Measurements from ENCODE around the gene DUSP2.

DUSP2 gene

GRCh38 chr2:96108541-96109360 lies 36.5 kb downstream of the DUSP2 start:
- TF ChIP-seq POLR2AphosphoS5 (IDR thresholded peaks at IDR 0.05; ENCODE audit: low read depth, low read length) (no peak), SIN3A (IDR thresholded peaks at IDR 0.05; ENCODE audit: borderline replicate concordance, insufficient read depth, low read length) (no peak), REST (IDR thresholded peaks at IDR 0.05; ENCODE audit: insufficient read depth in 1 of 2, low read depth in 2 of 2, low read length in 2 of 2) (no peak), FOXP2 (optimal IDR thresholded peaks at IDR 0.05; ENCODE audit: borderline replicate concordance, extremely low read depth, extremely low read length, insufficient read depth) (peak; percentile 59)

GRCh38 chr2:96108151-96108540 lies 37.1 kb downstream of the DUSP2 start:
- TF ChIP-seq POLR2AphosphoS5 (IDR thresholded peaks at IDR 0.05; ENCODE audit: low read depth, low read length): no peak
- no peak for TF ChIP-seq SIN3A (IDR thresholded peaks at IDR 0.05; ENCODE audit: borderline replicate concordance, insufficient read depth, low read length)

- no peak for TF ChIP-seq SIN3A (IDR thresholded peaks at IDR 0.05; ENCODE audit: borderline replicate concordance, insufficient read depth, low read length)
- no peak for TF ChIP-seq POLR2AphosphoS5 (IDR thresholded peaks at IDR 0.05; ENCODE audit: low read depth, low read length)
- no peak for TF ChIP-seq REST (IDR thresholded peaks at IDR 0.05; ENCODE audit: insufficient read depth in 1 of 2, low read depth in 2 of 2, low read length in 2 of 2)
- TF ChIP-seq TAF1 (IDR thresholded peaks at IDR 0.05; ENCODE audit: borderline replicate concordance, insufficient read depth, low read length): no peak
- TF ChIP-seq FOXP2 (optimal IDR thresholded peaks at IDR 0.05; ENCODE audit: borderline replicate concordance, extremely low read depth, extremely low read length, insufficient read depth): no peak
Measured at GRCh38 chr2:96107708-96108065, 37.6 kb downstream of the DUSP2 start.

- TF ChIP-seq TAF1 (IDR thresholded peaks at IDR 0.05; ENCODE audit: borderline replicate concordance, insufficient read depth, low read length): no peak
- TF ChIP-seq POLR2AphosphoS5 (IDR thresholded peaks at IDR 0.05; ENCODE audit: low read depth, low read length): no peak
- TF ChIP-seq FOXP2 (optimal IDR thresholded peaks at IDR 0.05; ENCODE audit: borderline replicate concordance, extremely low read depth, extremely low read length, insufficient read depth): no peak
- TF ChIP-seq SIN3A (IDR thresholded peaks at IDR 0.05; ENCODE audit: borderline replicate concordance, insufficient read depth, low read length): no peak
- TF ChIP-seq REST (IDR thresholded peaks at IDR 0.05; ENCODE audit: insufficient read depth in 1 of 2, low read depth in 2 of 2, low read length in 2 of 2): no peak
Measured at GRCh38 chr2:96106991-96107707, 38.1 kb downstream of the DUSP2 start.

GRCh38 chr2:96105994-96106715 lies 39.1 kb downstream of the DUSP2 start:
- no peak for TF ChIP-seq POLR2AphosphoS5 (IDR thresholded peaks at IDR 0.05; ENCODE audit: low read depth, low read length)
- no peak for TF ChIP-seq REST (IDR thresholded peaks at IDR 0.05; ENCODE audit: insufficient read depth in 1 of 2, low read depth in 2 of 2, low read length in 2 of 2)
- no peak for TF ChIP-seq SIN3A (IDR thresholded peaks at IDR 0.05; ENCODE audit: borderline replicate concordance, insufficient read depth, low read length)
- TF ChIP-seq FOXP2 (optimal IDR thresholded peaks at IDR 0.05; ENCODE audit: borderline replicate concordance, extremely low read depth, extremely low read length, insufficient read depth): no peak
- TF ChIP-seq TAF1 (IDR thresholded peaks at IDR 0.05; ENCODE audit: borderline replicate concordance, insufficient read depth, low read length): no peak
